OCI-LY7 (cell line): ENCODE data around the gene CRADD.

Experiments
- EZH2phosphoT487 ChIP-seq: fragments of 200-600 bp; sonication (generic); IDR thresholded peaks from 2 replicates; pipeline ENCODE4 v1.6.1; 2018; ENCODE audit warnings: low read depth, borderline replicate concordance, mild to moderate bottlenecking, mixed run types, antibody characterized with exemption, low read length, moderate library complexity, mixed read lengths
- TF ChIP-seq, protein P1 (sequence below): fragments of 200-600 bp; sonication (generic); conservative IDR thresholded peaks from 2 replicates; pipeline ENCODE4 v1.5.1; 2014; ENCODE audit warnings: mild to moderate bottlenecking, antibody characterized with exemption, low read length, moderate library complexity, mixed read lengths

DNA sequence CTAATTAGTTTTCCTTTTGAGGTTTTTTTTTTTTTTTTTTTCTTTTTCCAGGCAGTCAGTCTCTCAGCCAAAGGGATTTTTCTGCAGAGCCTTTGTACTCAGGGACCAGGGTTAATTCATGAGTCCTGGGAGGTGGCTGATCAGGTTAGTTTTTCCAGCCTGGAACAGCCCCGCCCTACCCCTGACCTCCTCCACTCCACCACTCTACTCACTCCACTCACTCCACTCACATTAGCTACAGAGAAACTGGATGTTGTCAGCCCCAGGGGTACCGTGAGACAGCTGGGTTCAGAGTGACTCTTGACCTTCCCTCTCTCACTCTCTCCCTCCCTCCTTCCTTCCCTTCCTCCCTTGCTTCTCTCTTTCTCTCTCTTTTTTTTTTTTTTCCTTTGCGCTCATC, 161.0 kb downstream of the CRADD start:
- TF ChIP-seq, protein P1, sequence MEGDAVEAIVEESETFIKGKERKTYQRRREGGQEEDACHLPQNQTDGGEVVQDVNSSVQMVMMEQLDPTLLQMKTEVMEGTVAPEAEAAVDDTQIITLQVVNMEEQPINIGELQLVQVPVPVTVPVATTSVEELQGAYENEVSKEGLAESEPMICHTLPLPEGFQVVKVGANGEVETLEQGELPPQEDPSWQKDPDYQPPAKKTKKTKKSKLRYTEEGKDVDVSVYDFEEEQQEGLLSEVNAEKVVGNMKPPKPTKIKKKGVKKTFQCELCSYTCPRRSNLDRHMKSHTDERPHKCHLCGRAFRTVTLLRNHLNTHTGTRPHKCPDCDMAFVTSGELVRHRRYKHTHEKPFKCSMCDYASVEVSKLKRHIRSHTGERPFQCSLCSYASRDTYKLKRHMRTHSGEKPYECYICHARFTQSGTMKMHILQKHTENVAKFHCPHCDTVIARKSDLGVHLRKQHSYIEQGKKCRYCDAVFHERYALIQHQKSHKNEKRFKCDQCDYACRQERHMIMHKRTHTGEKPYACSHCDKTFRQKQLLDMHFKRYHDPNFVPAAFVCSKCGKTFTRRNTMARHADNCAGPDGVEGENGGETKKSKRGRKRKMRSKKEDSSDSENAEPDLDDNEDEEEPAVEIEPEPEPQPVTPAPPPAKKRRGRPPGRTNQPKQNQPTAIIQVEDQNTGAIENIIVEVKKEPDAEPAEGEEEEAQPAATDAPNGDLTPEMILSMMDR, result no peak
- no peak for TF ChIP-seq EZH2phosphoT487
